HCT116 (cell line): ENCODE data around the gene DPP6. TPM values are rescaled to one million over a fixed set of nuclear protein-coding genes. Genes with fewer than 3 reads are reported as not detected.

Experiments
- ATAC-seq: fragments of 200-7000 bp; cut with Tn5 transposase; 2 replicates; pipeline ENCODE4 v1.9.1; 2020; ENCODE audit warnings: mild to moderate bottlenecking, moderate library complexity
- BruUV-seq: library from RNA; stranded (reverse); fragments of 400-500 nt; replicated peaks from 2 replicates; lab custom pipeline; 2021; lab: Mats Ljungman, UMichigan
- CTCF ChIA-PET: fragments of 300-600 bp; sonication (Branson Sonifier 250); formaldehyde crosslinking; loops from one replicate; lab custom pipeline; 2021; ENCODE audit warnings: antibody characterized with exemption; lab: Charles Lee
- POLR2A ChIA-PET: fragments of 300-600, 350-600 bp; sonication (Branson Sonifier 250); formaldehyde crosslinking; loops from one replicate; lab custom pipeline; 2021; ENCODE audit warnings: antibody characterized with exemption; lab: Charles Lee
- RAD21 ChIA-PET, 2 experiments: fragments of 300-600 bp; sonication (Branson Sonifier 250); formaldehyde crosslinking; loops; one replicate each; lab custom pipeline; 2023; ENCODE audit warnings: low total read pairs in 2 of 2; ENCODE audit not compliant: uncharacterized antibody in 2 of 2, unreplicated experiment in 2 of 2, low non-redundant PET in 1 of 2; lab: Charles Lee
- DNase-seq: peaks from one replicate; pipeline ENCODE4 v3.0.0-alpha.2; 2010; ENCODE audit warnings: low read depth, low spot score
- H2AFZ ChIP-seq: fragments of 200-600 bp; shearing (Covaris generic), sonication (generic); 2 replicates; pipeline ENCODE4 v1.6.1; 2017; ENCODE audit warnings: low read depth, mixed run types, mixed read lengths, antibody characterized with exemption, low read length; ENCODE audit not compliant: poor library complexity, severe bottlenecking
- H3K27ac ChIP-seq: 2 replicates; pipeline ENCODE4 v1.5.1; 2012; ENCODE audit warnings: low read depth, low read length
- H3K27me3 ChIP-seq: fragments of 200-600 bp; sonication (generic); 2 replicates; pipeline ENCODE4 v1.6.1; 2016; ENCODE audit warnings: mixed run types, low read length, mixed read lengths; ENCODE audit not compliant: insufficient read depth
- H3K36me3 ChIP-seq, 2 experiments: fragments of 200-500 bp in 1 of 2; fragments of 200-600 bp in 1 of 2; sonication (Bioruptor generic) in 1 of 2; sonication (generic) in 1 of 2; 2 replicates each; pipeline versions ENCODE4 v1.5.1 to v1.6.1; 2014 to 2016; ENCODE audit warnings: low read length in 2 of 2, inconsistent platforms in 1 of 2, mixed read lengths in 1 of 2, mixed run types in 1 of 2; ENCODE audit not compliant: insufficient read depth in 2 of 2, control insufficient read depth in 1 of 2
- H3K4me1 ChIP-seq, 2 experiments: fragments of 200-600 bp in 1 of 2; sonication (generic) in 1 of 2; 2 replicates each; pipeline versions ENCODE4 v1.5.1 to v1.6.1; 2012 to 2017; ENCODE audit warnings: low read length in 2 of 2, inconsistent platforms in 1 of 2, mild to moderate bottlenecking in 1 of 2, mixed read lengths in 1 of 2, mixed run types in 1 of 2, moderate library complexity in 1 of 2; ENCODE audit not compliant: insufficient read depth in 2 of 2, control insufficient read depth in 1 of 2
- H3K4me2 ChIP-seq: fragments of 200-600 bp; sonication (generic); 2 replicates; pipeline ENCODE4 v1.6.1; 2017; ENCODE audit warnings: mixed run types, low read length, mixed read lengths
- H3K4me3 ChIP-seq, 2 experiments: fragments of 200-600 bp in 1 of 2; sonication (generic) in 1 of 2; replicated peaks in 1 of 2; 2 replicates each; pipeline ENCODE4 v1.5.1; 2011 to 2016; ENCODE audit warnings: low read length in 2 of 2, control low read depth in 1 of 2, low read depth in 1 of 2, mild to moderate bottlenecking in 1 of 2, mixed read lengths in 1 of 2, mixed run types in 1 of 2
- H3K79me2 ChIP-seq: fragments of 200-600 bp; sonication (generic); 2 replicates; pipeline ENCODE4 v1.6.1; 2017; ENCODE audit warnings: mild to moderate bottlenecking, mixed run types, low read length, moderate library complexity, mixed read lengths; ENCODE audit not compliant: insufficient read depth
- H3K9ac ChIP-seq: fragments of 200-600 bp; sonication (generic); 2 replicates; pipeline ENCODE4 v1.6.1; 2016; ENCODE audit warnings: low read length, mixed read lengths
- H3K9me2 ChIP-seq: fragments of 200-600 bp; sonication (generic), shearing (Covaris generic); 2 replicates; pipeline ENCODE4 v1.6.1; 2017; ENCODE audit warnings: mixed run types, mild to moderate bottlenecking, moderate library complexity; ENCODE audit not compliant: insufficient read depth
- H3K9me3 ChIP-seq, 2 experiments: fragments of 200-500 bp in 1 of 2; fragments of 200-600 bp in 1 of 2; sonication (Bioruptor generic) in 1 of 2; sonication (generic) in 1 of 2; 2 replicates each; pipeline ENCODE4 v1.6.1; 2014 to 2017; ENCODE audit warnings: low read length in 2 of 2, mixed read lengths in 2 of 2, inconsistent platforms in 1 of 2, low read depth in 1 of 2, mild to moderate bottlenecking in 1 of 2, mixed run types in 1 of 2, moderate library complexity in 1 of 2; ENCODE audit not compliant: control insufficient read depth in 1 of 2, insufficient read depth in 1 of 2
- H4K20me1 ChIP-seq: fragments of 200-600 bp; sonication (generic), shearing (Covaris generic); 2 replicates; pipeline ENCODE4 v1.6.1; 2017; ENCODE audit warnings: mixed run types, mild to moderate bottlenecking, moderate library complexity; ENCODE audit not compliant: insufficient read depth
- CBX3 ChIP-seq: IDR thresholded peaks from 2 replicates; pipeline ENCODE4 v1.6.1; 2012; ENCODE audit warnings: low read depth
- FOSL1 ChIP-seq: IDR thresholded peaks from 2 replicates; pipeline ENCODE4 v1.6.1; 2012; ENCODE audit warnings: low read depth
- JUND ChIP-seq: IDR thresholded peaks from 2 replicates; pipeline ENCODE4 v1.6.1; 2012
- POLR2AphosphoS5 ChIP-seq: IDR thresholded peaks from 2 replicates; pipeline ENCODE4 v1.6.1; 2011; ENCODE audit warnings: mild to moderate bottlenecking, low read depth, low read length, moderate library complexity
- RAD21 ChIP-seq: IDR thresholded peaks from 2 replicates; pipeline ENCODE4 v1.6.1; 2012; ENCODE audit warnings: low read depth, mild to moderate bottlenecking
- SP1 ChIP-seq: IDR thresholded peaks from 2 replicates; pipeline ENCODE4 v1.6.1; 2012; ENCODE audit warnings: low read depth
- YY1 ChIP-seq: IDR thresholded peaks from 2 replicates; pipeline ENCODE4 v1.6.1; 2011; ENCODE audit warnings: low read length, low read depth, moderate library complexity, mild to moderate bottlenecking; ENCODE audit not compliant: insufficient replicate concordance; ENCODE audit errors: extremely low read depth
- ZFX ChIP-seq: fragments of 450-650 bp; IDR thresholded peaks from 2 replicates; pipeline ENCODE4 v1.6.1; 2017
- intact Hi-C: fragments of 100-400 bp; cut with micrococcal nuclease; formaldehyde crosslinking; loops from 2 replicates; pipeline ENCODE4 v1.10.0; 2022
- total RNA-seq: library from RNA; stranded (reverse); gene quantifications from one replicate; pipeline ENCODE4 v1.2.1, GENCODE V29; 2021; ENCODE audit not compliant: unreplicated experiment
- TF ChIP-seq, protein P1 (sequence below), 3 experiments: fragments of 200-600 bp in 1 of 3; sonication (generic) in 1 of 3; IDR thresholded peaks in 2 of 3; conservative IDR thresholded peaks in 1 of 3; 2 replicates each; pipeline ENCODE4 v1.5.1; 2012 to 2017; ENCODE audit warnings: low read depth in 2 of 3, low read length in 2 of 3, antibody characterized with exemption in 1 of 3, borderline replicate concordance in 1 of 3, control low read depth in 1 of 3, mild to moderate bottlenecking in 1 of 3, mixed read lengths in 1 of 3, mixed run types in 1 of 3, moderate library complexity in 1 of 3; ENCODE audit not compliant: insufficient read depth in 1 of 3
- TF ChIP-seq, protein P2 (sequence below): IDR thresholded peaks from 2 replicates; pipeline ENCODE4 v1.6.1; 2012; ENCODE audit warnings: low read depth

DPP6 gene
- total RNA-seq, 1 experiment from 2014 or later, result not detected

DNA sequence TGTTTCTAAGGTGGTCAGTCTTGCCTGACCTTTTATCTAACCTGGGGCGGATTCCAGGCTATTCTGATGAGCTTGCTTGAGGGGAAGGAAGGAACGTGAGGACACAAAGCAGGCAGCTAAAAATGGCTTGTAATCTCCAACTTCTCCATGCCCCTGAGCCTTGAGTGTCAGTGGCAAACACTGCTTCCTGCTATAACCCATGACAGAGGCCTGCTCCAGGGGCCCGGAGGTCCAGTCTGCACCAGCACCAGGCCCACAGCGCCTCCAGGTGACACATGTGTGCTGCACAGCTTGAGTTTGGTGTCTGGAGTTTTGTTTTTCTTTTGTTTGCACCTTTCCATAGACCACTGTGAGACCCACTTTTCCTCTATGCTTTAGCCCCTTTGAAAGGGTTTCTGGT is 742.8 kb downstream of the DPP6 start:
- POLR2A ChIA-PET, result no interaction called here
- Histone ChIP-seq H3K27ac (no peak overlapping the region), H3K4me1 (no peaks in the 10 kb centered on the region), H3K36me3 (no peaks in the 10 kb centered on the region), H3K9me2 (no peaks in the 10 kb centered on the region), H4K20me1 (no peaks in the 10 kb centered on the region), H3K79me2 (no peaks in the 10 kb centered on the region), H2AFZ (no peak overlapping the region), H3K27me3 (peaks cover 10% of the 10 kb centered on the region), H3K9ac (no peak overlapping the region), H3K4me2 (no peak overlapping the region), H3K9me3 (no peaks in the 10 kb centered on the region), H3K4me3 (no peak overlapping the region)
- RAD21 ChIA-PET, result no interaction called here
- CTCF ChIA-PET, result no interaction called here
- BruUV-seq, result no TSS peak
- DNase-seq (no peak), ATAC-seq (peak; percentile 35; the same call in 1 of the 2 replicates)
- TF ChIP-seq CBX3, result no peak
- TF ChIP-seq ZFX, result no peak
- TF ChIP-seq YY1, result no peak
- TF ChIP-seq RAD21, result peak; percentile 25; the same call in 1 of the 2 replicates
- TF ChIP-seq FOSL1, result no peak
- TF ChIP-seq, protein P1, sequence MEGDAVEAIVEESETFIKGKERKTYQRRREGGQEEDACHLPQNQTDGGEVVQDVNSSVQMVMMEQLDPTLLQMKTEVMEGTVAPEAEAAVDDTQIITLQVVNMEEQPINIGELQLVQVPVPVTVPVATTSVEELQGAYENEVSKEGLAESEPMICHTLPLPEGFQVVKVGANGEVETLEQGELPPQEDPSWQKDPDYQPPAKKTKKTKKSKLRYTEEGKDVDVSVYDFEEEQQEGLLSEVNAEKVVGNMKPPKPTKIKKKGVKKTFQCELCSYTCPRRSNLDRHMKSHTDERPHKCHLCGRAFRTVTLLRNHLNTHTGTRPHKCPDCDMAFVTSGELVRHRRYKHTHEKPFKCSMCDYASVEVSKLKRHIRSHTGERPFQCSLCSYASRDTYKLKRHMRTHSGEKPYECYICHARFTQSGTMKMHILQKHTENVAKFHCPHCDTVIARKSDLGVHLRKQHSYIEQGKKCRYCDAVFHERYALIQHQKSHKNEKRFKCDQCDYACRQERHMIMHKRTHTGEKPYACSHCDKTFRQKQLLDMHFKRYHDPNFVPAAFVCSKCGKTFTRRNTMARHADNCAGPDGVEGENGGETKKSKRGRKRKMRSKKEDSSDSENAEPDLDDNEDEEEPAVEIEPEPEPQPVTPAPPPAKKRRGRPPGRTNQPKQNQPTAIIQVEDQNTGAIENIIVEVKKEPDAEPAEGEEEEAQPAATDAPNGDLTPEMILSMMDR (IDR thresholded peaks at IDR 0.05 in 2 of 3, conservative IDR thresholded peaks at IDR 0.05 in 1 of 3; ENCODE audit: borderline replicate concordance in 1 of 3, insufficient read depth in 1 of 3, low read depth in 2 of 3, low read length in 2 of 3), result peak in 2 of 3 experiments; percentile 17 to 39; a peak in 3 of 6 replicates
- no peak for TF ChIP-seq SP1
- TF ChIP-seq JUND, result no peak
- TF ChIP-seq, protein P2, sequence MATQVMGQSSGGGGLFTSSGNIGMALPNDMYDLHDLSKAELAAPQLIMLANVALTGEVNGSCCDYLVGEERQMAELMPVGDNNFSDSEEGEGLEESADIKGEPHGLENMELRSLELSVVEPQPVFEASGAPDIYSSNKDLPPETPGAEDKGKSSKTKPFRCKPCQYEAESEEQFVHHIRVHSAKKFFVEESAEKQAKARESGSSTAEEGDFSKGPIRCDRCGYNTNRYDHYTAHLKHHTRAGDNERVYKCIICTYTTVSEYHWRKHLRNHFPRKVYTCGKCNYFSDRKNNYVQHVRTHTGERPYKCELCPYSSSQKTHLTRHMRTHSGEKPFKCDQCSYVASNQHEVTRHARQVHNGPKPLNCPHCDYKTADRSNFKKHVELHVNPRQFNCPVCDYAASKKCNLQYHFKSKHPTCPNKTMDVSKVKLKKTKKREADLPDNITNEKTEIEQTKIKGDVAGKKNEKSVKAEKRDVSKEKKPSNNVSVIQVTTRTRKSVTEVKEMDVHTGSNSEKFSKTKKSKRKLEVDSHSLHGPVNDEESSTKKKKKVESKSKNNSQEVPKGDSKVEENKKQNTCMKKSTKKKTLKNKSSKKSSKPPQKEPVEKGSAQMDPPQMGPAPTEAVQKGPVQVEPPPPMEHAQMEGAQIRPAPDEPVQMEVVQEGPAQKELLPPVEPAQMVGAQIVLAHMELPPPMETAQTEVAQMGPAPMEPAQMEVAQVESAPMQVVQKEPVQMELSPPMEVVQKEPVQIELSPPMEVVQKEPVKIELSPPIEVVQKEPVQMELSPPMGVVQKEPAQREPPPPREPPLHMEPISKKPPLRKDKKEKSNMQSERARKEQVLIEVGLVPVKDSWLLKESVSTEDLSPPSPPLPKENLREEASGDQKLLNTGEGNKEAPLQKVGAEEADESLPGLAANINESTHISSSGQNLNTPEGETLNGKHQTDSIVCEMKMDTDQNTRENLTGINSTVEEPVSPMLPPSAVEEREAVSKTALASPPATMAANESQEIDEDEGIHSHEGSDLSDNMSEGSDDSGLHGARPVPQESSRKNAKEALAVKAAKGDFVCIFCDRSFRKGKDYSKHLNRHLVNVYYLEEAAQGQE, result no peak
- no peak for TF ChIP-seq POLR2AphosphoS5
- intact Hi-C loops, result no loop called here
